HepG2 (cell line): ENCODE results near the gene KRTAP5-4. TPM values are rescaled to one million over a fixed set of nuclear protein-coding genes. Genes with fewer than 3 reads are reported as not detected.
"Not testable (repeated sequence)": the region's sequence is repeated elsewhere in the genome, so short reads cannot be mapped to it uniquely, and the experiment has no call there.

Source experiments
- CREM ChIP-seq, 2 experiments: sonication (generic) in 1 of 2; formaldehyde crosslinking in 1 of 2; IDR thresholded peaks; 2 replicates each; pipeline versions ENCODE4 v1.4.0 to v1.6.1; 2016 to 2020; ENCODE audit warnings: antibody characterized with exemption in 1 of 2, mild to moderate bottlenecking in 1 of 2, missing genetic modification reagents in 1 of 2
- ETV5 ChIP-seq: IDR thresholded peaks from 2 replicates; pipeline ENCODE4 v1.6.1; 2018; ENCODE audit warnings: missing biosample characterization, missing genetic modification reagents, inconsistent platforms, borderline replicate concordance
- FOXA3 ChIP-seq: IDR thresholded peaks from 2 replicates; pipeline ENCODE4 v1.6.1; 2016; ENCODE audit warnings: missing genetic modification reagents, missing compliant biosample characterization
- HHEX ChIP-seq: IDR thresholded peaks from 2 replicates; pipeline ENCODE4 v1.6.1; 2016; ENCODE audit warnings: control low read depth
- HIVEP1 ChIP-seq: sonication (generic); formaldehyde crosslinking; IDR thresholded peaks from 2 replicates; pipeline ENCODE4 v1.4.0; 2020; ENCODE audit warnings: mild to moderate bottlenecking, missing genetic modification reagents
- HNF4A ChIP-seq: sonication (generic); formaldehyde crosslinking; IDR thresholded peaks from 2 replicates; pipeline ENCODE4 v1.4.0; 2020; ENCODE audit warnings: missing genetic modification reagents
- HNRNPL ChIP-seq: fragments of 200-400 bp; formaldehyde crosslinking; IDR thresholded peaks from 2 replicates; pipeline ENCODE4 v1.6.1; 2017; ENCODE audit warnings: mild to moderate bottlenecking, low read depth, low read length
- HOXD1 ChIP-seq: sonication (generic); formaldehyde crosslinking; IDR thresholded peaks from 2 replicates; pipeline ENCODE4 v1.5.0; 2020; ENCODE audit warnings: missing genetic modification reagents
- IRF9 ChIP-seq: sonication (generic); formaldehyde crosslinking; IDR thresholded peaks from 2 replicates; pipeline ENCODE4 v1.8.0; 2022; ENCODE audit warnings: missing genetic modification reagents, mild to moderate bottlenecking, borderline replicate concordance
- KDM3A ChIP-seq: IDR thresholded peaks from 2 replicates; pipeline ENCODE4 v1.6.1; 2018; ENCODE audit warnings: low read depth, missing compliant biosample characterization
- KLF6 ChIP-seq: IDR thresholded peaks from 2 replicates; pipeline ENCODE4 v1.8.0; 2016; ENCODE audit warnings: missing biosample characterization, missing genetic modification reagents
- MED1 ChIP-seq: sonication (generic); formaldehyde crosslinking; IDR thresholded peaks from 2 replicates; pipeline ENCODE4 v1.4.0; 2020; ENCODE audit warnings: missing genetic modification reagents
- MED13 ChIP-seq: sonication (generic); formaldehyde crosslinking; IDR thresholded peaks from 2 replicates; pipeline ENCODE4 v1.5.0; 2020; ENCODE audit warnings: missing genetic modification reagents
- NPAS2 ChIP-seq: sonication (generic); formaldehyde crosslinking; IDR thresholded peaks from 2 replicates; pipeline ENCODE4 v1.8.0; 2022; ENCODE audit warnings: mild to moderate bottlenecking, missing genetic modification reagents, borderline replicate concordance
- NR2C2 ChIP-seq: sonication (generic); formaldehyde crosslinking; IDR thresholded peaks from 2 replicates; pipeline ENCODE4 v1.4.0; 2020; ENCODE audit warnings: missing genetic modification reagents, mild to moderate bottlenecking, moderate library complexity, borderline replicate concordance
- PAF1 ChIP-seq: IDR thresholded peaks from 2 replicates; pipeline ENCODE4 v1.6.1; 2016; ENCODE audit warnings: missing genetic modification reagents, missing compliant biosample characterization
- PATZ1 ChIP-seq: sonication (generic); formaldehyde crosslinking; IDR thresholded peaks from 2 replicates; pipeline ENCODE4 v1.4.0; 2020; ENCODE audit warnings: missing genetic modification reagents
- RXRB ChIP-seq: IDR thresholded peaks from 2 replicates; pipeline ENCODE4 v1.6.1; 2016; ENCODE audit warnings: borderline replicate concordance, missing genetic modification reagents, missing compliant biosample characterization
- SP5 ChIP-seq: IDR thresholded peaks from 2 replicates; pipeline ENCODE4 v1.6.1; 2016; ENCODE audit warnings: low read depth, borderline replicate concordance
- ZBTB7A ChIP-seq: sonication (generic); formaldehyde crosslinking; IDR thresholded peaks from 2 replicates; pipeline ENCODE4 v1.8.0; 2022; ENCODE audit warnings: mild to moderate bottlenecking, missing genetic modification reagents
- ZFX ChIP-seq: sonication (generic); formaldehyde crosslinking; IDR thresholded peaks from 2 replicates; pipeline ENCODE4 v1.4.0; 2020; ENCODE audit warnings: mild to moderate bottlenecking, low read depth, missing genetic modification reagents, moderate library complexity
- ZNF263 ChIP-seq: sonication (generic); formaldehyde crosslinking; IDR thresholded peaks from 2 replicates; pipeline ENCODE4 v1.4.0; 2020; ENCODE audit warnings: missing genetic modification reagents
- ZNF264 ChIP-seq: sonication (generic); formaldehyde crosslinking; IDR thresholded peaks from 2 replicates; pipeline ENCODE4 v1.4.0; 2020; ENCODE audit warnings: missing genetic modification reagents
- ZNF501 ChIP-seq: sonication (generic); formaldehyde crosslinking; IDR thresholded peaks from 2 replicates; pipeline ENCODE4 v1.5.1; 2020; ENCODE audit warnings: mild to moderate bottlenecking, moderate library complexity, missing genetic modification reagents
- ZNF704 ChIP-seq: sonication (generic); formaldehyde crosslinking; IDR thresholded peaks from 2 replicates; pipeline ENCODE4 v1.8.1; 2023; ENCODE audit warnings: mild to moderate bottlenecking, inconsistent platforms, moderate library complexity, missing genetic modification reagents, borderline replicate concordance
- polyA plus RNA-seq, 8 experiments: library from polyadenylated mRNA; depleted of rRNA in 3 of 8; stranded (reverse) in 7 of 8; unstranded in 1 of 8; fragments of >200 nt; fragmentation: Illumina TruSeq in 4 of 8; extraction: Trizol in 4 of 8; gene quantifications; 2 replicates each; pipeline versions ENCODE4 v1.2.1 to v1.2.3, GENCODE V29; 2011 to 2016; ENCODE audit warnings: low read depth in 4 of 8, missing spikeins in 1 of 8, mixed read lengths in 1 of 8; ENCODE audit not compliant: insufficient read depth in 1 of 8
- total RNA-seq, 5 experiments: library from RNA; depleted of rRNA; stranded (reverse); fragments of >200 nt; fragmentation: Illumina TruSeq; extraction: Trizol; gene quantifications; 2 replicates each; pipeline ENCODE4 v1.2.3, GENCODE V29; 2016; ENCODE audit warnings: low read depth in 1 of 5

The KRTAP5-4 gene
- total and polyA plus RNA-seq, 2 of the 13 experiments (the other 11 are each of a cell fraction or from before 2014, with no cell fraction given), result not detected

GRCh38 chr11:1661454-1662269, 39.7 kb upstream of the KRTAP5-4 start (continued):
- TF ChIP-seq ETV5 (CRISPR knock-in tag), result peak; percentile 84
- TF ChIP-seq ZNF264 (CRISPR knock-in tag), result peak; percentile 56; the same call in 1 of the 2 replicates
- TF ChIP-seq HNF4A, result peak; percentile 96
- peak; percentile 50; the same call in 1 of the 2 replicates for TF ChIP-seq NR2C2 (CRISPR knock-in tag)
- 0 out of 2 replicates have a peak, but pooled peaks have one; percentile 39 for TF ChIP-seq ZNF704 (CRISPR knock-in tag)
- peak; percentile 89 for TF ChIP-seq SP5 (CRISPR knock-in tag)
- peak; percentile 99 for TF ChIP-seq MED13 (CRISPR knock-in tag)
- peak; percentile 88 for TF ChIP-seq HNRNPL
- 0 out of 2 replicates have a peak, but pooled peaks have one; percentile 31 for TF ChIP-seq HIVEP1
- peak; percentile 99 for TF ChIP-seq MED1 (CRISPR knock-in tag)
- peak; percentile 89 for TF ChIP-seq HOXD1 (CRISPR knock-in tag)
- TF ChIP-seq IRF9, result 0 out of 2 replicates have a peak, but pooled peaks have one; percentile 41
- TF ChIP-seq PAF1, result peak; percentile 54; the same call in 1 of the 2 replicates
- peak; percentile 75 for TF ChIP-seq CREM (IDR thresholded peaks at IDR 0.05)
- TF ChIP-seq CREM (CRISPR knock-in tag; IDR thresholded peaks at IDR 0.05), result not testable (repeated sequence)
- TF ChIP-seq KLF6, result peak; percentile 65
- TF ChIP-seq ZFX (CRISPR knock-in tag), result peak; percentile 45; the same call in 1 of the 2 replicates
- TF ChIP-seq HHEX, result peak; percentile 41; the same call in 1 of the 2 replicates
- TF ChIP-seq FOXA3, result peak; percentile 87
- TF ChIP-seq PATZ1 (CRISPR knock-in tag), result peak; percentile 87
- peak; percentile 68 for TF ChIP-seq ZNF263 (CRISPR knock-in tag)
- peak; percentile 87 for TF ChIP-seq ZBTB7A (CRISPR knock-in tag)
- 0 out of 2 replicates have a peak, but pooled peaks have one; percentile 35 for TF ChIP-seq KDM3A (CRISPR knock-in tag)
- peak; percentile 88 for TF ChIP-seq RXRB (CRISPR knock-in tag)
- TF ChIP-seq ZNF501, result 0 out of 2 replicates have a peak, but pooled peaks have one; percentile 34
- TF ChIP-seq NPAS2 (CRISPR knock-in tag), result peak; percentile 86; the same call in 1 of the 2 replicates
